Fibroblast of lung (primary cell): Measurements from ENCODE around the gene TOX2. TPM values are rescaled to one million over a fixed set of nuclear protein-coding genes. Genes with fewer than 3 reads are reported as not detected.

ENCODE experiments used
- DNase-seq, 2 donors: peaks; one replicate each; pipeline versions ENCODE4 v3.0.0 to v3.0.0-alpha.2; 2010; ENCODE audit warnings: low read depth in 2 of 2
- H2AFZ ChIP-seq: 2 replicates; pipeline ENCODE4 v1.5.1; 2012; ENCODE audit warnings: low read length, control low read depth, inconsistent platforms
- H3K27ac ChIP-seq: 2 replicates; pipeline ENCODE4 v1.5.1; 2011; ENCODE audit warnings: low read length, control low read depth; ENCODE audit not compliant: insufficient read depth
- H3K27me3 ChIP-seq: 2 replicates; pipeline ENCODE4 v1.5.1; 2011; ENCODE audit warnings: mild to moderate bottlenecking, low read length; ENCODE audit not compliant: control insufficient read depth, insufficient read depth
- H3K36me3 ChIP-seq: 2 replicates; pipeline ENCODE4 v1.5.1; 2011; ENCODE audit warnings: low read length; ENCODE audit not compliant: control insufficient read depth, insufficient read depth
- H3K4me1 ChIP-seq: 2 replicates; pipeline ENCODE4 v1.5.1; 2011; ENCODE audit warnings: low read length; ENCODE audit not compliant: control insufficient read depth, insufficient read depth; ENCODE audit errors: extremely low read depth
- H3K4me2 ChIP-seq: 2 replicates; pipeline ENCODE4 v1.5.1; 2011; ENCODE audit warnings: low read length, control low read depth; ENCODE audit not compliant: insufficient read depth; ENCODE audit errors: extremely low read depth
- H3K4me3 ChIP-seq, 4 experiments: fragments of 200-600 bp in 1 of 4; sonication (generic) in 1 of 4; replicated peaks in 1 of 4; 2 replicates each; pipeline ENCODE4 v1.5.1; 2011 to 2016; ENCODE audit warnings: low read length in 4 of 4, low read depth in 3 of 4, mild to moderate bottlenecking in 3 of 4, control low read depth in 2 of 4, inconsistent platforms in 1 of 4, mixed read lengths in 1 of 4; ENCODE audit not compliant: insufficient read depth in 1 of 4; ENCODE audit errors: control extremely low read depth in 1 of 4
- H3K79me2 ChIP-seq: 2 replicates; pipeline ENCODE4 v1.5.1; 2012; ENCODE audit warnings: mild to moderate bottlenecking, low read length, inconsistent platforms; ENCODE audit not compliant: control insufficient read depth, insufficient read depth
- H3K9ac ChIP-seq: 2 replicates; pipeline ENCODE4 v1.5.1; 2011; ENCODE audit warnings: mild to moderate bottlenecking, low read length, control low read depth; ENCODE audit not compliant: insufficient read depth
- H3K9me3 ChIP-seq: 2 replicates; pipeline ENCODE4 v1.5.1; 2012; ENCODE audit warnings: low read depth, low read length; ENCODE audit not compliant: control insufficient read depth, insufficient read depth
- H4K20me1 ChIP-seq: 2 replicates; pipeline ENCODE4 v1.5.1; 2011; ENCODE audit warnings: low read length; ENCODE audit not compliant: control insufficient read depth, insufficient read depth; ENCODE audit errors: extremely low read depth
- CTCF ChIP-seq, 2 donors: IDR thresholded peaks in 1 of 2; conservative IDR thresholded peaks in 1 of 2; 1 replicate in 1 of 2; 2 replicates in 1 of 2; pipeline ENCODE4 v1.5.1; 2011 to 2012; ENCODE audit warnings: low read length in 2 of 2, control low read depth in 1 of 2, inconsistent platforms in 1 of 2, low read depth in 1 of 2, mild to moderate bottlenecking in 1 of 2
- EZH2 ChIP-seq: IDR thresholded peaks from 2 replicates; pipeline ENCODE4 v1.5.1; 2012; ENCODE audit warnings: low read length, control low read depth, mild to moderate bottlenecking; ENCODE audit errors: missing control alignments
- polyA plus RNA-seq, 2 donors: library from polyadenylated mRNA; depleted of rRNA in 1 of 2; stranded (reverse) in 1 of 2; unstranded in 1 of 2; fragments of >200 nt; gene quantifications; 2 replicates each; pipeline ENCODE4 v1.2.1, GENCODE V29; 2011 to 2012; ENCODE audit warnings: missing spikeins in 1 of 2
- total RNA-seq: library from RNA; depleted of rRNA; stranded (reverse); fragments of >200 nt; gene quantifications from 2 replicates; pipeline ENCODE4 v1.2.1, GENCODE V29; 2014

The TOX2 gene
- total and polyA plus RNA-seq, 2 donors (not counting 1 experiment from before 2014, with no cell fraction given) = 5.9 to 9.6 TPM

DNA sequence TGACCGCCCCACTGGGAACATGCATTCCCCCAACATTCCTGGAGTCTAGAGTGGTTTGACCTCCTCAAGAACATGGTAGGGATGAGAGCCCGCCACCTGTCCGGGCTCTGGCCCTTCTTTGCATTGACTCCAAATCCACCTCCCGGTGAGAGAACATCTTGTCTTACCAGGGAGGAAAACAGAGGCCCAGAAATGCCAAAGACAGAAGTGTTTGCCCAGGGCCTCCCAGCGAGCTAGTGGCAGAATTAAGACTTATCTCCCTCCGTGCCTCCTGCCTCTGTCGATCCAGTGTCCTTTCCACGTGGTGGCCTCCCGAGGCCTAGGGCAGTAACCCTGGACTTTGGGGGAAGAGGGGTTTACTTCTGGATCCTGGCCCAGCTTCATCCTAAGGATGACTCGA is 137.5 kb downstream of the TOX2 start:
- Histone ChIP-seq H3K27me3 (no peaks in the 10 kb centered on the region), H3K4me1 (no peaks in the 10 kb centered on the region), H3K79me2 (no peaks in the 10 kb centered on the region), H3K36me3 (peaks cover 3% of the 10 kb centered on the region), H3K4me2 (no peak overlapping the region), H3K9ac (no peak overlapping the region), H2AFZ (no peak overlapping the region), H3K9me3 (no peaks in the 10 kb centered on the region), H3K4me3 (no peak overlapping the region), H3K27ac (no peak overlapping the region), H4K20me1 (peaks cover 2% of the 10 kb centered on the region)
- no peak for DNase-seq
- TF ChIP-seq EZH2 (no peak), CTCF (conservative IDR thresholded peaks at IDR 0.05 in 1 of 2, IDR thresholded peaks at IDR 0.05 in 1 of 2; ENCODE audit: low read depth in 1 of 2, low read length in 2 of 2) (no peak)

DNA sequence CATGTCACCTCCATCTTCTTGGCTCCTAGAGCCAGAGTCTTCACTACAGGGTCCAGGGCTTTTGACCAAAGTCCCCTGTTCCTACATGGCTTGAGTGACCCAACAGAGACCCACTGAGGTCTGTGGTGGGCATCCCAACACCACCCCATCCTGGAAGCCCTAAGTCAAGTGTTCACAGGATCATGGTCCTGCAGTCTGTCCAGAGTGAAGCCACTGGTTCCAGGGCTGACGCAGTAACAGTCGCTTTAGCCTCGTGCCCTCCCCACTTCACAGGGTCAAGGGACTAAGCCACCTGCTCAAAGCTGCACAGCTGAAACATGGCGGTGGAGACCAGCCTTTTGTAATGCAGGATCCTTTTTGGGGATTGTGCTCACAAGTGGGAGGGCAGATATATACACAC is 138.4 kb downstream of the TOX2 start:
- TF ChIP-seq CTCF (conservative IDR thresholded peaks at IDR 0.05 in 1 of 2, IDR thresholded peaks at IDR 0.05 in 1 of 2; ENCODE audit: low read depth in 1 of 2, low read length in 2 of 2) = no peak
- TF ChIP-seq EZH2 = no peak
- Histone ChIP-seq H3K4me2 (no peak overlapping the region), H3K4me1 (no peaks in the 10 kb centered on the region), H3K36me3 (peaks cover 3% of the 10 kb centered on the region), H3K27ac (no peak overlapping the region), H3K27me3 (no peaks in the 10 kb centered on the region), H3K79me2 (no peaks in the 10 kb centered on the region), H2AFZ (no peak overlapping the region), H3K9ac (no peak overlapping the region), H4K20me1 (peaks cover 2% of the 10 kb centered on the region), H3K4me3 (no peak overlapping the region), H3K9me3 (no peaks in the 10 kb centered on the region)
- no peak for DNase-seq

DNA sequence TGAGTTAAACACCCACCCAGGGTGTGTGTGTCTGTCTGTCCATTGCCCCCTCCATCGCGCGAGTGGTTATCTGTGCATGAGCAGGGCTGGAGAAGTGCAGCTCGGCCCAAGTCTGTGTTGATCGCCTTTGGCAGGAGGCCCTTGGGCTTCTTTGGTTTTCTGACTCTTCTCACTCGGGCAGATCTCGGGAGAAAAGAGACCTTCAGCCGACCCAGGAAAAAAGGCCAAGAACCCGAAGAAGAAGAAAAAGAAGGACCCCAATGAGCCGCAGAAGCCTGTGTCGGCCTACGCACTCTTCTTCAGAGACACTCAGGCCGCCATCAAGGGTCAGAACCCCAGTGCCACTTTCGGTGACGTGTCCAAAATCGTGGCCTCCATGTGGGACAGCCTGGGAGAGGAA is 139.5 kb downstream of the TOX2 start:
- no peak for TF ChIP-seq EZH2
- no peak for TF ChIP-seq CTCF (conservative IDR thresholded peaks at IDR 0.05 in 1 of 2, IDR thresholded peaks at IDR 0.05 in 1 of 2; ENCODE audit: low read depth in 1 of 2, low read length in 2 of 2)
- no peak for DNase-seq
- no peak overlapping the region for H3K4me3 ChIP-seq

More for the DNA sequence above, 139.5 kb downstream of the TOX2 start:
- Histone ChIP-seq H3K36me3 (peaks cover 3% of the 10 kb centered on the region), H4K20me1 (peaks cover 2% of the 10 kb centered on the region), H3K4me2 (no peak overlapping the region), H2AFZ (no peak overlapping the region), H3K27ac (no peak overlapping the region), H3K9me3 (no peaks in the 10 kb centered on the region), H3K79me2 (no peaks in the 10 kb centered on the region), H3K4me1 (no peaks in the 10 kb centered on the region), H3K9ac (no peak overlapping the region), H3K27me3 (no peaks in the 10 kb centered on the region)
